Measurements from ENCODE around the gene HMGN1. TPM values are rescaled to one million over a fixed set of nuclear protein-coding genes. Genes with fewer than 3 reads are reported as not detected.

HMGN1 gene
- total RNA-seq, 1 experiment from 2014 or later = 516 TPM

DNA sequence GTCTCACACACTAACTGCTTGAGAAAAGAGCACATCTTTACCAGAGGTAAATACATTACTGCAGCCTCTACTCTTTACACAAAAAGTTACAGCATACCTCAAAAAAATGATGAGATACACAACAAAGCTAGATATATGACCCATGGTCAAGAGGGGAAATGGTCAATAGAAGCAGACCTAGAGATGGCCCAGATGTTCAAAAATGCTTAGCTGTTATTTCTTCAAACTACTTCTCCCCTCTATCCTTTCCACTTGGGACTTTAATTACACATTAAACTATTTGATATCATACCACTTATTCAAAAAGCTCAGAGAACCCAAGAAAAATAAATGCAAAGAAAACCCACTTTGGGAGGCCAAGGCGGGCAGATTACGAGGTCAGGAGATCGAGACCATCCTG, 48.3 kb downstream of the HMGN1 start:
- Histone ChIP-seq H3K18ac (ENCODE audit: insufficient read length, low read depth, low read length) (no peak overlapping the region), H3K27me3 (ENCODE audit: insufficient read depth, low read length) (no peaks in the 10 kb centered on the region), H2BK5ac (ENCODE audit: insufficient read length, low read length) (no peak overlapping the region), H2AFZ (ENCODE audit: low read length) (no peak overlapping the region), H2BK20ac (ENCODE audit: low read depth, low read length, poor library complexity, severe bottlenecking) (no peak overlapping the region), H3K4ac (ENCODE audit: low read depth, low read length) (no peak overlapping the region), H3T11ph (ENCODE audit: low read length) (no peak overlapping the region), H3K56ac (ENCODE audit: insufficient read length, low read depth, low read length) (no peak overlapping the region), H3K9me3 (ENCODE audit: control insufficient read depth, low read depth, low read length) (no peaks in the 10 kb centered on the region), H4K20me1 (ENCODE audit: control insufficient read depth, insufficient read depth, insufficient read length) (no peaks in the 10 kb centered on the region), H2BK15ac (ENCODE audit: low read depth, low read length) (no peak overlapping the region), H3K79me1 (ENCODE audit: insufficient read depth, low read depth, low read length, poor library complexity, severe bottlenecking) (peaks cover 8% of the 10 kb centered on the region), H3K9ac (ENCODE audit: extremely low read depth, insufficient read length, low read length) (no peak overlapping the region), H4K91ac (ENCODE audit: insufficient read length, low read depth, low read length) (no peak overlapping the region), H2BK120ac (ENCODE audit: low read depth, low read length, poor library complexity, severe bottlenecking) (no peak overlapping the region), H3K4me1 (ENCODE audit: insufficient read depth, low read length) (no peaks in the 10 kb centered on the region), H3K23ac (ENCODE audit: insufficient read length, low read depth, low read length) (no peak overlapping the region), H4K8ac (replicated peaks; ENCODE audit: insufficient read length, low read depth, low read length) (no peak overlapping the region), H3K14ac (ENCODE audit: insufficient read depth, low read length) (no peak overlapping the region), H4K5ac (ENCODE audit: insufficient read length, low read depth, low read length) (no peak overlapping the region), H3K23me2 (ENCODE audit: insufficient read length, low read depth, low read length, poor library complexity, severe bottlenecking) (no peaks in the 10 kb centered on the region), H3K4me2 (ENCODE audit: insufficient read depth, insufficient read length, low read length) (no peak overlapping the region), H2BK12ac (ENCODE audit: insufficient read length, low read depth, low read length) (no peak overlapping the region), H3K27ac (ENCODE audit: insufficient read length, low read depth, low read length) (no peak overlapping the region), H2AK5ac (ENCODE audit: insufficient read length, low read length) (no peak overlapping the region), H3K79me2 (ENCODE audit: insufficient read depth, low read length) (peaks cover 3% of the 10 kb centered on the region; the same call in 1 of the 2 replicates)
- no peaks in the 10 kb centered on the region for H3K4me1 Mint-ChIP-seq
- no peak overlapping the region for H3K27ac Mint-ChIP-seq
- H3K9me3 Mint-ChIP-seq = peaks cover 10 to 11% of the 10 kb centered on the region in 2 experiments; a peak in 4 of 5 replicates
- no peaks in the 10 kb centered on the region for H3K27me3 Mint-ChIP-seq (ENCODE audit: low read depth)
- DNase-seq = no peak
- TF ChIP-seq, protein P1, sequence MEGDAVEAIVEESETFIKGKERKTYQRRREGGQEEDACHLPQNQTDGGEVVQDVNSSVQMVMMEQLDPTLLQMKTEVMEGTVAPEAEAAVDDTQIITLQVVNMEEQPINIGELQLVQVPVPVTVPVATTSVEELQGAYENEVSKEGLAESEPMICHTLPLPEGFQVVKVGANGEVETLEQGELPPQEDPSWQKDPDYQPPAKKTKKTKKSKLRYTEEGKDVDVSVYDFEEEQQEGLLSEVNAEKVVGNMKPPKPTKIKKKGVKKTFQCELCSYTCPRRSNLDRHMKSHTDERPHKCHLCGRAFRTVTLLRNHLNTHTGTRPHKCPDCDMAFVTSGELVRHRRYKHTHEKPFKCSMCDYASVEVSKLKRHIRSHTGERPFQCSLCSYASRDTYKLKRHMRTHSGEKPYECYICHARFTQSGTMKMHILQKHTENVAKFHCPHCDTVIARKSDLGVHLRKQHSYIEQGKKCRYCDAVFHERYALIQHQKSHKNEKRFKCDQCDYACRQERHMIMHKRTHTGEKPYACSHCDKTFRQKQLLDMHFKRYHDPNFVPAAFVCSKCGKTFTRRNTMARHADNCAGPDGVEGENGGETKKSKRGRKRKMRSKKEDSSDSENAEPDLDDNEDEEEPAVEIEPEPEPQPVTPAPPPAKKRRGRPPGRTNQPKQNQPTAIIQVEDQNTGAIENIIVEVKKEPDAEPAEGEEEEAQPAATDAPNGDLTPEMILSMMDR (conservative IDR thresholded peaks at IDR 0.05) = no peak
- H3K36me3 Mint-ChIP-seq (ENCODE audit: insufficient read depth in 1 of 3, low read depth in 3 of 3) = peaks cover 52 to 79% (median 74%) of the 10 kb centered on the region in 3 experiments
- no peak overlapping the region for H3K4me3 Mint-ChIP-seq
- no CpG with 5 or more reads among the region's 3 CpGs for WGBS (ENCODE audit: extremely low coverage, insufficient read length, low lambda C conversion rate)

All from H9 (cell line).